Cardiac ventricle fibroblast (primary cell): ENCODE data around the gene RNF145. TPM values are rescaled to one million over a fixed set of nuclear protein-coding genes. Genes with fewer than 3 reads are reported as not detected.

ENCODE experiments used
- total RNA-seq: library from RNA; depleted of rRNA; stranded (reverse); fragments of >200 nt; gene quantifications from 2 replicates; pipeline ENCODE4 v1.2.3, GENCODE V29; 2015

RNF145 gene, protein sequence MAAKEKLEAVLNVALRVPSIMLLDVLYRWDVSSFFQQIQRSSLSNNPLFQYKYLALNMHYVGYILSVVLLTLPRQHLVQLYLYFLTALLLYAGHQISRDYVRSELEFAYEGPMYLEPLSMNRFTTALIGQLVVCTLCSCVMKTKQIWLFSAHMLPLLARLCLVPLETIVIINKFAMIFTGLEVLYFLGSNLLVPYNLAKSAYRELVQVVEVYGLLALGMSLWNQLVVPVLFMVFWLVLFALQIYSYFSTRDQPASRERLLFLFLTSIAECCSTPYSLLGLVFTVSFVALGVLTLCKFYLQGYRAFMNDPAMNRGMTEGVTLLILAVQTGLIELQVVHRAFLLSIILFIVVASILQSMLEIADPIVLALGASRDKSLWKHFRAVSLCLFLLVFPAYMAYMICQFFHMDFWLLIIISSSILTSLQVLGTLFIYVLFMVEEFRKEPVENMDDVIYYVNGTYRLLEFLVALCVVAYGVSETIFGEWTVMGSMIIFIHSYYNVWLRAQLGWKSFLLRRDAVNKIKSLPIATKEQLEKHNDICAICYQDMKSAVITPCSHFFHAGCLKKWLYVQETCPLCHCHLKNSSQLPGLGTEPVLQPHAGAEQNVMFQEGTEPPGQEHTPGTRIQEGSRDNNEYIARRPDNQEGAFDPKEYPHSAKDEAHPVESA
- 38.8 and 42.8 TPM in 2 replicates for total RNA-seq

GRCh38 chr5:159209438-159210209 is at the start of gene RNF145:
Gene RNF145, minus strand, starts transcription at chr5:159209553. Its CDS starts 5,936 bp downstream, at chr5:159203617.

Other genes with a start within 250 kb of the RNF145 start
- 23.2 and 35.1 TPM in 2 replicates for gene EBF1, start 109.6 kb downstream of the RNF145 start, total RNA-seq
- gene UBLCP1, start 53.7 kb upstream of the RNF145 start, total RNA-seq: 24.4 and 29.1 TPM in 2 replicates
- not detected in 2 replicates for gene IL12B, start 120.9 kb upstream of the RNF145 start, total RNA-seq